CD4-positive, alpha-beta memory T cell (primary cell): Measurements from ENCODE around the gene AMN. TPM values are rescaled to one million over a fixed set of nuclear protein-coding genes. Genes with fewer than 3 reads are reported as not detected.
A peak's percentile ranks its signal among the peaks of the same experiment; 100 is the strongest.

ENCODE experiments used
- CTCF ChIA-PET: fragments of 350-600 bp; sonication (Branson Sonifier 250); formaldehyde crosslinking; loops from one replicate; lab custom pipeline; 2021; ENCODE audit warnings: inconsistent platforms; ENCODE audit not compliant: partially characterized antibody; lab: Charles Lee
- POLR2A ChIA-PET: fragments of 350-600 bp; sonication (Branson Sonifier 250); formaldehyde crosslinking; loops from one replicate; lab custom pipeline; 2021; ENCODE audit not compliant: partially characterized antibody; lab: Charles Lee
- DNase-seq, 5 donors: peaks; one replicate each; pipeline versions ENCODE4 v3.0.0 to v3.0.0-alpha.2; 2020 to 2022; ENCODE audit warnings: mixed read lengths in 1 of 5
- H3K27ac ChIP-seq: one replicate; pipeline ENCODE4 v1.7.0; 2013; ENCODE audit warnings: low read depth, low read length
- H3K27me3 ChIP-seq: 2 replicates; pipeline ENCODE4 v1.7.0; 2013; ENCODE audit warnings: mild to moderate bottlenecking, low read length, moderate library complexity; ENCODE audit not compliant: insufficient read depth
- H3K36me3 ChIP-seq: 2 replicates; pipeline ENCODE4 v1.7.0; 2013; ENCODE audit warnings: mild to moderate bottlenecking, low read length, moderate library complexity; ENCODE audit not compliant: insufficient read depth
- H3K4me1 ChIP-seq: 2 replicates; pipeline ENCODE4 v1.7.0; 2013; ENCODE audit warnings: mild to moderate bottlenecking, low read length, moderate library complexity; ENCODE audit not compliant: insufficient read depth
- H3K4me3 ChIP-seq, 2 donors: one replicate each; pipeline ENCODE4 v1.7.0; 2013; ENCODE audit warnings: low read length in 2 of 2, mild to moderate bottlenecking in 1 of 2
- H3K9me3 ChIP-seq, 2 donors: one replicate each; pipeline ENCODE4 v1.7.0; 2013; ENCODE audit warnings: low read length in 2 of 2, control low read depth in 1 of 2; ENCODE audit not compliant: control insufficient read depth in 1 of 2
- H3K27ac Mint-ChIP-seq, 7 donors: one replicate each; pipeline ENCODE4 v1.8.0; 2020 to 2021; ENCODE audit warnings: mixed read lengths in 7 of 7, mild to moderate bottlenecking in 6 of 7, inconsistent platforms in 3 of 7, moderate library complexity in 3 of 7
- H3K27me3 Mint-ChIP-seq, 2 donors: one replicate each; pipeline ENCODE4 v1.8.0; 2020 to 2021; ENCODE audit warnings: mixed read lengths in 2 of 2
- H3K36me3 Mint-ChIP-seq, 2 donors: one replicate each; pipeline ENCODE4 v1.8.0; 2020 to 2021; ENCODE audit warnings: mixed read lengths in 2 of 2, inconsistent platforms in 1 of 2, mild to moderate bottlenecking in 1 of 2
- H3K4me1 Mint-ChIP-seq, 4 donors: one replicate each; pipeline ENCODE4 v1.8.0; 2020 to 2021; ENCODE audit warnings: mixed read lengths in 4 of 4, mild to moderate bottlenecking in 1 of 4
- H3K4me3 Mint-ChIP-seq, 8 donors: one replicate each; pipeline ENCODE4 v1.8.0; 2020 to 2021; ENCODE audit warnings: mixed read lengths in 8 of 8, mild to moderate bottlenecking in 7 of 8, moderate library complexity in 6 of 8, inconsistent platforms in 3 of 8
- H3K9me3 Mint-ChIP-seq, 8 donors: one replicate each; pipeline ENCODE4 v1.8.0; 2020 to 2021; ENCODE audit warnings: mixed read lengths in 8 of 8, mild to moderate bottlenecking in 5 of 8, inconsistent platforms in 3 of 8, moderate library complexity in 1 of 8
- intact Hi-C: fragments of 100-400 bp; cut with micrococcal nuclease; formaldehyde crosslinking; loops from one replicate; pipeline ENCODE4 v1.15.1; 2023
- polyA plus RNA-seq, 2 donors: library from polyadenylated mRNA; unstranded; fragments of 300-500 nt; fragmentation: Illumina TruSeq; gene quantifications; one replicate each; pipeline ENCODE4 v1.2.3, GENCODE V29; 2021
- total RNA-seq, 2 experiments: library from RNA; stranded (reverse); gene quantifications; one replicate each; pipeline ENCODE4 v1.2.3, GENCODE V29; 2021

The AMN gene
- total and polyA plus RNA-seq, 4 experiments from 2014 or later, result 0.77 to 7.1 (median 3.6) TPM

DNA sequence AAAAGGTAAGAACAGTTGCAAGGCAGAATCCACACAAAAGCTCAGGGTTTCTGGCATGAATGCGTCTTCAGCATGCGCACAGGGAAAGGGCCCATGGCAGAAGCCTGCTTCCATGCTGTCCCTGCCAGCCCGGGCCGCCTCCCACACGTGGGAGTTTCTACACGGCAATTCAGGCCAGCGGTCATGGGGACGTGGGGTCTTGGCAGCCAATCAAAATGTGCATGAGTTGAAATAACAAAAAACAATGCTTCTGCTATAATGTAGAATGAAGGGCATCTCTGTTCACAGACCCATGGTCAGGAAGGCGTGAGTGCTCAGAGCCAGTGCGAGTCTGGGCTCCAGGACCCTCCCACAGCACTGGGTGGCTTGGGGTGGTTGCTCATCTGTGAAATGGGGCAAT lies 28.6 kb downstream of the AMN start:
- Histone ChIP-seq H3K27ac (no peak overlapping the region), H3K4me1 (peaks cover 15% of the 10 kb centered on the region), H3K4me3 (no peak overlapping the region), H3K36me3 (no peaks in the 10 kb centered on the region), H3K27me3 (no peaks in the 10 kb centered on the region), H3K9me3 (no peaks in the 10 kb centered on the region)
- Mint-ChIP-seq H3K27me3 (no peaks in the 10 kb centered on the region), H3K4me3 (no peak overlapping the region), H3K4me1 (peaks cover 15 to 30% (median 23%) of the 10 kb centered on the region in 4 donors), H3K36me3 (peaks cover 4 to 9% of the 10 kb centered on the region in 2 donors), H3K27ac (no peak overlapping the region), H3K9me3 (no peaks in the 10 kb centered on the region)
- CTCF ChIA-PET, result no interaction called here
- POLR2A ChIA-PET, result no interaction called here
- intact Hi-C loops, result no loop called here
- DNase-seq, result no peak

DNA sequence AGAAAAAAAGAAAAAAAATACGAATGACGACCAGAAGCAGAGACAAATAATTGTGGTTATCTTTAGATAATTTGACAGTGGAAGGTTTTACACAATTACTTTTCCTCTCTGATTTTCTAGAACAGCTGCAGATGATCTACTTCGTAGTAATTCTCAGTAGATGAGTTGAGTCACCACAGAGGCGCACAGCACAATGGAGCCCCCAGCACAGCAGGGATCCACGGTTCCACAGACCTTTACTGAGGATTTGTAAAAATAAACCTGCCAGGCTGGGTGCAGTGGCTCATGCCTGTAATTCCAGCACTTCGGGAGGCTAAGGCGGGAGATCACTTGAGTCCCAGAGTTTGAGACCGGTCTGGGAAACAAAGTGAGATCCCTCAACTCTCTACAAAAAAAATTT lies 29.3 kb downstream of the AMN start:
- ChIA-PET CTCF (no interaction called here), POLR2A (no interaction called here)
- Mint-ChIP-seq H3K36me3 (peaks cover 4 to 9% of the 10 kb centered on the region in 2 donors), H3K4me3 (no peak overlapping the region), H3K27ac (no peak overlapping the region), H3K27me3 (no peaks in the 10 kb centered on the region), H3K4me1 (peaks cover 11 to 23% (median 19%) of the 10 kb centered on the region in 4 donors), H3K9me3 (no peaks in the 10 kb centered on the region)
- no peak overlapping the region for H3K4me3 ChIP-seq
- peaks cover 15% of the 10 kb centered on the region for H3K4me1 ChIP-seq
- no peaks in the 10 kb centered on the region for H3K9me3 ChIP-seq
- no peaks in the 10 kb centered on the region for H3K27me3 ChIP-seq
- intact Hi-C loops, result no loop called here
- H3K36me3 ChIP-seq, result no peaks in the 10 kb centered on the region
- DNase-seq, result no peak
- no peak overlapping the region for H3K27ac ChIP-seq

DNA sequence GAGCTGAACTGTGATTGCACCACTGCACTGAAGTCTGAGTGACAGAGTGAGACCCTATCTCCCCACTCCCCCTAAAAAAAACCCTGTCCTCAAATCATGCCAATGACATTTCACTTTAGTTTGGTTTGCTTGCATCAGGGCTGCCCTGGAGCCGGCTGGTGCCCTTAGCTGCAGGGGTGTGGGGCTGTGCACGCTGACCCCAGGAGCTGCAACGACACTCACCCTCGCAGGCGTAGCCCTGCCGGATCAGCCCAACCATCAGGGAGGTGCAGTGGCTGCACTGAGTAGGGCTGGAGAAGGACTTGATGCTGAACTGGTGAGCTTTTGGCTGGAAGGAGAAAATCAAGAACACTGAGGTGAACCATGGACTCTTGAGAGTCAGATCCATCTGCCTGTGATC lies 29.8 kb downstream of the AMN start:
- Histone ChIP-seq H3K9me3 (no peaks in the 10 kb centered on the region), H3K27ac (no peak overlapping the region), H3K4me1 (peaks cover 15% of the 10 kb centered on the region), H3K27me3 (no peaks in the 10 kb centered on the region), H3K4me3 (no peak overlapping the region), H3K36me3 (no peaks in the 10 kb centered on the region)
- POLR2A ChIA-PET, result no interaction called here
- Mint-ChIP-seq H3K27ac (no peak overlapping the region), H3K36me3 (peaks cover 4 to 9% of the 10 kb centered on the region in 2 donors), H3K4me1 (peaks cover 9 to 19% (median 15%) of the 10 kb centered on the region in 4 donors), H3K27me3 (no peaks in the 10 kb centered on the region), H3K4me3 (no peak overlapping the region), H3K9me3 (no peaks in the 10 kb centered on the region)
- CTCF ChIA-PET, result no interaction called here
- no peak for DNase-seq
- intact Hi-C loops, result no loop called here

DNA sequence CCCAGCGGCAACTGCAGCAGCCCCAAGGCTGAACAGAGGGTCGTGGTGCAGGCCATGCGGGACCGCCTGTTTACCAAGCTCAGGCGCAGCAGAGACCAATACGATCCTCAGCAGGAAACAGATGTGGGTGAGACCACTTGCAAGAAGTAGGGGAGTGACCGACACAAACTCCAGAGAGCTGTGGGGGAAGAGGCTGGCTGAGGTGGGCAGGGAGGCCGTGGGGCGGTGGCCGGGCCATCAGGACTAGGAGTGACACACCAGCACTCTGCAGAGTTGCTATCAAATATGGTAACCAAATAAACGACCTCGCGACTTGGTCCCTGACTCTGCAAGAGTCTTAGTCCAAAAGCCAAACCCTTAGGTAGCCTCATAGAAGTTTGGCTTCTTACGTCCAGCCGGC lies 30.6 kb downstream of the AMN start:
- Histone ChIP-seq H3K27me3 (no peaks in the 10 kb centered on the region), H3K4me3 (no peak overlapping the region), H3K27ac (no peak overlapping the region), H3K9me3 (no peaks in the 10 kb centered on the region), H3K36me3 (no peaks in the 10 kb centered on the region), H3K4me1 (peaks cover 15% of the 10 kb centered on the region)
- Mint-ChIP-seq H3K9me3 (no peaks in the 10 kb centered on the region), H3K27ac (peak overlapping the region in 1 of 7 donors; percentile 5), H3K4me1 (peaks cover 9 to 15% (median 11%) of the 10 kb centered on the region in 4 donors), H3K27me3 (no peaks in the 10 kb centered on the region), H3K4me3 (no peak overlapping the region), H3K36me3 (peaks cover 4 to 9% of the 10 kb centered on the region in 2 donors)
- POLR2A ChIA-PET, result no interaction called here
- DNase-seq, result no peak
- CTCF ChIA-PET, result no interaction called here
- intact Hi-C loops, result no loop called here

- H3K4me1 ChIP-seq, result peaks cover 8% of the 10 kb centered on the region
- Mint-ChIP-seq H3K4me3 (no peak overlapping the region), H3K9me3 (no peaks in the 10 kb centered on the region), H3K36me3 (peaks cover 4 to 11% of the 10 kb centered on the region in 2 donors), H3K27me3 (no peaks in the 10 kb centered on the region), H3K4me1 (peaks cover 4 to 8% (median 5%) of the 10 kb centered on the region in 4 donors), H3K27ac (no peak overlapping the region)
- H3K36me3 ChIP-seq, result no peaks in the 10 kb centered on the region
- ChIA-PET CTCF (no interaction called here), POLR2A (no interaction called here)
- H3K27me3 ChIP-seq, result no peaks in the 10 kb centered on the region
- H3K4me3 ChIP-seq, result no peak overlapping the region
- no peaks in the 10 kb centered on the region for H3K9me3 ChIP-seq
- DNase-seq, result no peak
- intact Hi-C loops, result no loop called here
- no peak overlapping the region for H3K27ac ChIP-seq
Measured at GRCh38 chr14:102954081-102954789, 31.8 kb downstream of the AMN start.

GRCh38 chr14:102955636-102956408 lies 33.4 kb downstream of the AMN start:
- peaks cover 4 to 10% of the 10 kb centered on the region in 2 donors for H3K36me3 Mint-ChIP-seq
- no peaks in the 10 kb centered on the region for H3K4me1 Mint-ChIP-seq
- no peak for DNase-seq
- no peaks in the 10 kb centered on the region for H3K27me3 Mint-ChIP-seq
- Histone ChIP-seq H3K27me3 (no peaks in the 10 kb centered on the region), H3K4me3 (no peak overlapping the region), H3K27ac (no peak overlapping the region), H3K36me3 (no peaks in the 10 kb centered on the region), H3K4me1 (no peaks in the 10 kb centered on the region), H3K9me3 (no peaks in the 10 kb centered on the region)
- ChIA-PET POLR2A (no interaction called here), CTCF (no interaction called here)
- no peak overlapping the region for H3K27ac Mint-ChIP-seq
- intact Hi-C loops, result no loop called here
- no peaks in the 10 kb centered on the region for H3K9me3 Mint-ChIP-seq
- no peak overlapping the region for H3K4me3 Mint-ChIP-seq

GRCh38 chr14:102957222-102957621 lies 34.8 kb downstream of the AMN start:
- Histone ChIP-seq H3K27me3 (no peaks in the 10 kb centered on the region), H3K27ac (no peak overlapping the region), H3K4me3 (no peak overlapping the region), H3K4me1 (no peaks in the 10 kb centered on the region), H3K9me3 (no peaks in the 10 kb centered on the region), H3K36me3 (no peaks in the 10 kb centered on the region)
- DNase-seq, result no peak
- intact Hi-C loops, result no loop called here
- H3K36me3 Mint-ChIP-seq, result peaks cover 4 to 10% of the 10 kb centered on the region in 2 donors
- H3K27ac Mint-ChIP-seq, result no peak overlapping the region
- ChIA-PET CTCF (no interaction called here), POLR2A (no interaction called here)
- no peak overlapping the region for H3K4me3 Mint-ChIP-seq
- H3K27me3 Mint-ChIP-seq, result no peaks in the 10 kb centered on the region
- no peaks in the 10 kb centered on the region for H3K4me1 Mint-ChIP-seq
- H3K9me3 Mint-ChIP-seq, result no peaks in the 10 kb centered on the region
